ENCODE data around the gene E2F4.
A peak's percentile ranks its signal among the peaks of the same experiment; 100 is the strongest.

E2F4 gene

DNA sequence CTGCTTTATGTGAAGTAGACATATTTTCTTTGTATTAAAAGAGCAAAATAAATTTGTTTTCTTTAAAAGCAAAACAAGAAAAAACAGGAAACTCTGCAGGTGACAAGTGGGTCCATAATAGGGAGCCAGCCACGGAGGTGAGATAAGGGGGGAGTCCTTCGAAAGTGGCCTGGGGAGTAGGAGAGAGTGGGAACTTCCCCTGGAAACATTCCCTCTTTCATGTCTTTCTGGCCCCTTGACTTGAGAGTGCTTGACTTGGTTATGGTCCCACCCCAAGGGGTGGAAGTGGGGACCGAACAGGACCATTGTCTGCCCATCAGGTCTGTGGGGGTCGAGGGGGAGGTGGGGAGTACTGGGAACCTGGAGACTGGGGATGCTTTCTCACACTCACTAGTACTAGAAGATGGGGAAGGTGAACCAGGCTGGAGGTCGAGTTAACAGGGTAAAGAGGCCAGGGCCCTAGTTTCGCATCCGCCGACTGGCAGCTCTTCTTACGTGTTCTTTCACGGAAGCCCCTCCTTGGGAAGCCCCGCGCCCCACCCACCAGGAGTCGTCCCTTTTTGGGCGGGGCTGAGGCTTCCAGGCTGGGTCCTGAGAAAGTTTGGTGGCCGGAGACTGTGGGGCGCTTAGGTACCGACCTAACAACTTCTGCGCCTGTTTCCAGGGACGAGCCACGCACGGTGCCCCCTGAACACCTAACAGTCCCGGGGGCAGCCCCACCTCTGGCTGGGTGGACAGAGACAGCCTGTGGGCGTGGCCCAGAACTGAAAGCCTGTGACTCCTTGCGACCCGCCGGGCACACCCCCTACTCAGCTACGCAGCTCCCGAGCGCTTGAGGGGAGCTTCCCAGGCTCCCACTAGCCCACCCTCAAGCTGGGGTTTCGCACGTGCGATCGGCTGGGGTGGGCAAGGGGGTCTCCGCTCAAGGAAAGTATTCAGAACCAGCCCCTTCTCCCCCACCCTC is 33.0 kb upstream of the E2F4 start:
- no peak for DNase-seq

DNA sequence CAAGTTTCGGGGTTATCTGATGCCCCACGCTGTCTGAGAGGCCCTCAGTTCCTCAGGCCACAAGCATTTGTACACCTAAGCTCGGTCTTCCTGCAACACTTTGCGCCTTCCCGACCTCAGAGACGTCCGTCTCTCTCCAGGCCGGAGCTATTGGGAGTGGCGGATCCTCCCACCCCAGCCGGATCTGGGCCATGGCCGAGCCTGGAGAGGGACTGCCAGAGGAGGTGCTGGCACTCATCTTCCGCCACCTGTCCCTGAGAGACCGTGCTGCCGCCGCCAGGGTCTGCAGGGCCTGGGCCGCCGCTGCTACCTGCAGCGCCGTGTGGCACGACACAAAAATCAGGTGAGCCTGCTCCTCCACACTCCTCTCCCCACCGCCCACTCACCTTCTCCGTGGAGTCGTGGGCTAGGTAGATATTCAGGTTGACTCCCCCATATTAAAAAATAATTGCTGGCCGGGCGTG is 30.3 kb upstream of the E2F4 start:
- no peak for DNase-seq

GRCh38 chr16:67162506-67163163 is 29.3 kb upstream of the E2F4 start:
- no peak for DNase-seq

GRCh38 chr16:67163164-67163998 is 28.6 kb upstream of the E2F4 start:
- peak; percentile 90 for DNase-seq

GRCh38 chr16:67163999-67164558 is 27.9 kb upstream of the E2F4 start:
- DNase-seq, result no peak

DNA sequence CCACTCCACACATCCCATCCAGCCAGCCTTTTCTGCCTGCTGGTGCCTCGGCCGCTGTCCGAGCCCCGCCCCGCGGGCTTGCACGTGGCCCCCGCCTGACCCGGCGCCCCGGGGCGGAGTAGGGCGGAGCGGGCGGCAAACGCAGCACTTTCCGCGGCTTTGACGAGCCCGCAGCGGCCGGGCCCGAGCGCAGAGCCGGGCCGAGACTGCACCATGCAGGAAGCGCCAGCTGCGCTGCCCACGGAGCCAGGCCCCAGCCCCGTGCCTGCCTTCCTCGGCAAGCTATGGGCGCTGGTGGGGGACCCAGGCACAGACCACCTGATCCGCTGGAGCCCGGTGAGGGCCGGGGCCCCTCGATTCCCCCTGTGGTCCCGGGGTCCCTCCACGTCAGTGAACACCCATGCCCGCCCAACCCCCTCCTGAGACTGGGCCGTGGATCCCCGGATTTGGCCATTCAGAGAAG is 27.3 kb upstream of the E2F4 start, which contains the start of gene HSF4:
Gene HSF4, plus strand, starts transcription at position 147 of the 463 bp plus-strand sequence. Its CDS starts 67 bp downstream, at position 214.
- DNase-seq, result no peak

DNA sequence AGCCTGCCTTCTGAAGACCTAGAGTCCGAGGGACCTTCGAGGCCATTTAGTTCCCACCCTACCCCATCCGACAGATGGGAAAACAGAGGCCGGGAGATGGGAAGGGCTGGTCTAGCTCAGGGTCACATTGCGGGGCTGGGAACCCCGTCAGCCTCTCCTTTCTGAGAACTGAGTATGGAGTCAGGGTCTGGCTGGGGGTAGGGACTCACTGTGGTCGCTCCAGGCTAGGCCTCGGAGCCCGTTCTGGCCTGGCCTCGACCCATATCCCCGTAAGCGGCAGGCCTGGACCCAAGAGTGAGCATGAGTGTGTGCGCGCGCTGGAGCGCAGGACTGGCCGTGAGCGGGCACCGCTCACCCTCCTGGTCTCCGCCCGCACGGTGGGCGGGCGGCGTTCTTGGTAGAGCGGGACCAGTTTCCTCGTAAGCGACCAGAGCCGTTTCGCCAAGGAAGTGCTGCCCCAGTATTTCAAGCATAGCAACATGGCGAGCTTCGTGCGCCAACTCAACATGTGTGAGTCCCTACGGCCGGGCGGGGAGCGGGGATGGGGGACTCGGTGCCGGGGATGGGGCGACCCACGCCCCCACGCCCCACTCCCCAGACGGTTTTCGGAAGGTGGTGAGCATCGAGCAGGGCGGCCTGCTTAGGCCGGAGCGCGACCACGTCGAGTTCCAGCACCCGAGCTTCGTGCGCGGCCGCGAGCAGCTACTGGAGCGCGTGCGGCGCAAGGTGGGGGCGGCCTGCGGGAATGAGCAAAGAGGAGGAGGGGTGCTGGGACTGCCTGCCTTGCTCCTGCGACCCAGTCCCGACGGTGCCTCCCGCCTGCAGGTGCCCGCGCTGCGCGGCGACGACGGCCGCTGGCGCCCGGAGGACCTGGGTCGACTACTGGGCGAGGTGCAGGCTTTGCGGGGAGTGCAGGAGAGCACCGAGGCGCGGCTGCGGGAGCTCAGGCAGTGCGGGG is 26.6 kb upstream of the E2F4 start:
- DNase-seq, result no peak

DNA sequence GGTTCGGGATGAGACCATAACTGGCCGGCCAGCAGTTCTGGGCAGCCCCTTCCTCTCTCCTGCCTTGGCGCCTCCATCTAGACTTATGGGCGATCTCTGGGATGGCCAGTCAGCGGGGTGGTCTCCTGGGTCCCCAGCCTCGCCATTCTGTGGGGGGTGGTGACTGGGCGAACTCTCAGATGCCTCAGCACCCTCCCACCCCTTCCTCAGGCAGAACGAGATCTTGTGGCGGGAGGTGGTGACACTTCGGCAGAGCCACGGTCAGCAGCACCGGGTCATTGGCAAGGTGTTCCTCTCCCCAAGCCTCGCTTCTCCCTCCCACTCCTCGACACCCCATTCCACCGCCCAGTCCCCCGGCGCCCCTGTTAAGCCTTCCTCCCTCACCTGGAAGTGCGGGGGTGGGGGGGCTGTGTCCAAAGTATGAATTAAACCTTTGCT is 25.8 kb upstream of the E2F4 start:
- no peak for DNase-seq

- no peak for DNase-seq
Observed at GRCh38 chr16:67166598-67167168, 25.3 kb upstream of the E2F4 start.

GRCh38 chr16:67167588-67167987 is 24.4 kb upstream of the E2F4 start:
- no peak for DNase-seq

DNA sequence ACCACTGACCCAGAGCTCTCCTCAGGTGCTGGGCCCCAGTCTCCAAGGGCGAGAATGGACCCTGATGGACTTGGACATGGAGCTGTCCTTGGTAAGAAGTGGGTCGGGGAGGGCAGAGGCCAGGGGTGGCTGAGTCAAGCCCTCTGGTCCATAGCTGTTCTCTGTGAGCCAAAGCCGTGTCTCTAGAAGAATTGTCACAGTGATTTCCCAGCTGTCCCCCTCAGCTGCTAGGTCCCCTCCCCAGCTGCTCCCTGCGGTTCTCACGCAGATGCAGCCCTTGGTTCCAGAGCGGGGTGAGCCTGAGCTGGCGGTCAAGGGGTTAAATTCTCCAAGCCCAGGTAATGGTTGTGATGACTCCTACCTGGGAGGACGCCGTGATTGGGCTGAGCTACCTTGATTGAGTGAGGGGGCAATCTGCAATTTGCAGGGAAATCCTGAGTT is 22.9 kb upstream of the E2F4 start:
- no peak for DNase-seq

DNA sequence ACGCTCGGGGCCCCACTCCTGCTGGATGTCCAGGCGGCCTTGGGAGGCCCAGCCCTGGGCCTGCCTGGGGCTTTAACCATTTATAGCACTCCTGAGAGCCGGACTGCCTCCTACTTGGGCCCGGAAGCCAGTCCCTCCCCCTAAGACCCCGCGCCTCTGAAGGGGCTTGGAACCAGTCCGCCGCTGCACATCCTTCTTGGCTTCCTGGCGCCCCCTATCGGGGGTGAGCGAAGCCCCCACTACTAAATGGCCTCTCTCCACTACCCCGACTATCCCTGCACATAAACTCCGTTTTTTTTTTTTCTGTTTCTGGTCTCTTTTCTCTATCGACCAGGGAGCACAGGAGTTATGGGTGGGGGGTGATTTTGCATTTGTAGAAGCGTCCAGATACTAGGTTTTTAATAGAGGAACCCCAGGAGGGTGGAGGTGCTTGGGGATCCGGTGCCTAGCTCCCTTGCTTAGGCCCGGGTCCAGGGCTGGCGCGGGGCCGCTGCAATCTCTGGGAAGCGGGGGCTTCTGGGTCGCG is 22.2 kb upstream of the E2F4 start:
- DNase-seq, result no peak

DNA sequence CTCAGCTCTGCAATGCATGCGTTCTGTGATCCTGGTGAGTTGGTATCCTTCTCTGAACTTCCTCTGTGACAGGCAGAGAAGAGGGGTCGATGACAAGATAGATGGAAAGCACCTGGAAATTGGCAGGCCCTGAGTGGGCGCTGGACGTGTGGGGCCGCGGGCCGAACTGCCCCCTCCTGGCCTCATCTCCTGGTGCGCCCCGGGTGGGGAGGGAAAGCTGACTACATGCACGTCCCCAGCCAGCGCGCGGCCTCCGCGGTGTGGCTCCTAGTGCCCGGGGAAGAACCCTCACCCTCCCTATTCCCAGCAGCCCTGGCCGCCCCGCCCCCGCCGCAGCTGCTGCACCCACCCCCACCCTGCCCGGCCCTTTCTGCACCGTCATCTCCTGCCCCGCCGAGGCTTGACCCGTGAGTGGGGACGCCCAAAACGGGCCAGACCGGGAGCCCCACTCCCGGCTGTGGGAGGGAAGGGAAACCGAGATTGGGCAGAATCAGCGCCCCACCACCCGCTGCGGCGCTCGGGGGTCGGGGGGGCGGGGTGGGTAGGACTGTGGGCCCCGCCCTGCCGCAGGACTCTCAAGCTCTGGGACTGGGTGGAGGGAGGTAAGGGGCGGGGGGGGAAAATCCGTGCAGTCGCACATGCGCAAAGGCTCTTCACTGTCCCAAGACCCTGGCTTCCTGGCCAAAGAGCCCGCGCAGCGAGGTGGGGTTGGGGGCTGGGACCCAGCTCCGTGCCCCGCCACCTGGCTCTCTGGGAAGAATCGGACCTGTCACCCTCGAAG is 21.6 kb upstream of the E2F4 start, which contains the start of gene NOL3:
Gene NOL3, plus strand, starts transcription at position 371 of the 781 bp plus-strand sequence.
- peak; percentile 41 for DNase-seq

GRCh38 chr16:67170949-67171649 is 20.9 kb upstream of the E2F4 start:
- DNase-seq, result no peak

DNA sequence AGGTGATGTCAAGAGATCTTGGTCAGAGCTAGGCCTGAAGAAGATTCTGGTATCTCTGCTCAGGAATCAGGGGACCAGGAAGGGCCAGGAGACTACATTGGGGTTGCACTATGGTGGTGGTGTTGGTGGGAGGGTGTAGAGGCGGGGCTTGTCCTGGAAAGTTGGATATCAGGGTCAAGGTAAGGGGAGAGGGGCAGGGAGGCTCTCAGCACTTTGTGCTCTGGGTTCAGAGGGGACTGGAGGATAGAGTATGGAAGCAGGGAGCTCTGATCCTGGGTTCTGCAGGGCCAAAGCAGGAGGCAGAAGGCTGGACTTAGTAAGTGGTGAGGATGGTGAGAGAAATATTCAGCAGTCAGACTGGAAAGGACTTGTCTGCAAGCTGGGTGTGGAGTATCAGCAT is 18.6 kb upstream of the E2F4 start:
- DNase-seq, result no peak

GRCh38 chr16:67173808-67174705 is 17.9 kb upstream of the E2F4 start:
- DNase-seq, result peak; percentile 75

DNA sequence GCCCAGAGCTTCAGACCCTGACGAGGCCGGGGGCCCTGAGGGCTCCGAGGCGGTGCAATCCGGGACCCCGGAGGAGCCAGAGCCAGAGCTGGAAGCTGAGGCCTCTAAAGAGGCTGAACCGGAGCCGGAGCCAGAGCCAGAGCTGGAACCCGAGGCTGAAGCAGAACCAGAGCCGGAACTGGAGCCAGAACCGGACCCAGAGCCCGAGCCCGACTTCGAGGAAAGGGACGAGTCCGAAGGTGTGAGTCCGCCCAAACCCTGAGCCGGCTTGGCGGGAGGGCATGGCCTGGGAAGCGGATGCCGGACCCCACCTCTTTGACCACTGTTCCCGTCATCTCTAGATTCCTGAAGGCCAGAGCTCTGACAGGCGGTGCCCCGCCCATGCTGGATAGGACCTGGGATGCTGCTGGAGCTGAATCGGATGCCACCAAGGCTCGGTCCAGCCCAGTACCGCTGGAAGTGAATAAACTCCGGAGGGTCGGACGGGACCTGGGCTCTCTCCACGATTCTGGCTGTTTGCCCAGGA is 17.2 kb upstream of the E2F4 start:
- no peak for DNase-seq

- DNase-seq, result no peak
Observed at GRCh38 chr16:67176662-67177061, 15.3 kb upstream of the E2F4 start.
